ENCODE data around the gene TNFRSF25.

GRCh38 chr1:6485168-6486101, 19.5 kb upstream of the TNFRSF25 start:
- TF ChIP-seq CTCF (IDR thresholded peaks at IDR 0.05 in 4 of 5, conservative IDR thresholded peaks at IDR 0.05 in 1 of 5) = no peak
- no peak for TF ChIP-seq POLR2A (IDR thresholded peaks at IDR 0.05)

All from gastrocnemius medialis (tissue), 4 donors.